Neural progenitor cell (in vitro differentiated cells): ENCODE measurements around the gene TNFRSF6B. TPM values are rescaled to one million over a fixed set of nuclear protein-coding genes. Genes with fewer than 3 reads are reported as not detected.

Experiments
- DNase-seq: peaks from one replicate; pipeline ENCODE4 v3.0.0-alpha.2; 2016; ENCODE audit warnings: low spot score
- H2AFZ ChIP-seq: fragments of 200-600 bp; sonication (generic); replicated peaks from 2 replicates; pipeline ENCODE4 v1.6.1; 2016; ENCODE audit warnings: antibody characterized with exemption
- H3F3A ChIP-seq: fragments of 200-600 bp; sonication (generic); 2 replicates; pipeline ENCODE4 v1.6.1; 2016; ENCODE audit warnings: antibody characterized with exemption, low read depth
- H3K27ac ChIP-seq: fragments of 200-600 bp; sonication (generic); 2 replicates; pipeline ENCODE4 v1.5.1; 2016; ENCODE audit warnings: mild to moderate bottlenecking
- H3K27me3 ChIP-seq: fragments of 200-600 bp; sonication (generic); 2 replicates; pipeline ENCODE4 v1.6.1; 2016; ENCODE audit warnings: mild to moderate bottlenecking, moderate library complexity
- H3K36me3 ChIP-seq: fragments of 200-600 bp; sonication (generic); 2 replicates; pipeline ENCODE4 v1.5.1; 2016
- H3K4me1 ChIP-seq: fragments of 200-600 bp; sonication (generic); 2 replicates; pipeline ENCODE4 v1.6.1; 2016; ENCODE audit warnings: mixed run types
- H3K4me2 ChIP-seq: fragments of 200-600 bp; sonication (generic); 2 replicates; pipeline ENCODE4 v1.6.1; 2016
- H3K4me3 ChIP-seq: fragments of 200-600 bp; sonication (generic); 2 replicates; pipeline ENCODE4 v1.5.1; 2016
- H3K79me2 ChIP-seq: fragments of 200-600 bp; sonication (generic); 2 replicates; pipeline ENCODE4 v1.6.1; 2016; ENCODE audit warnings: low read depth
- H3K9ac ChIP-seq: fragments of 200-600 bp; sonication (generic); 2 replicates; pipeline ENCODE4 v1.6.1; 2016
- H3K9me3 ChIP-seq: fragments of 200-600 bp; sonication (generic); 2 replicates; pipeline ENCODE4 v1.5.1; 2016; ENCODE audit warnings: low read depth
- H4K20me1 ChIP-seq: fragments of 200-600 bp; sonication (generic); 2 replicates; pipeline ENCODE4 v1.6.1; 2016; ENCODE audit warnings: low read depth
- H3K27ac Mint-ChIP-seq: 3 replicates; pipeline ENCODE4 v1.8.0; 2021; ENCODE audit warnings: mixed read lengths
- H3K27me3 Mint-ChIP-seq: 2 replicates; pipeline ENCODE4 v1.8.0; 2022; ENCODE audit warnings: low read depth, mild to moderate bottlenecking, inconsistent platforms, moderate library complexity, mixed read lengths; ENCODE audit not compliant: insufficient read depth
- H3K36me3 Mint-ChIP-seq: 3 replicates; pipeline ENCODE4 v1.8.0; 2021; ENCODE audit warnings: mixed read lengths
- H3K4me1 Mint-ChIP-seq: 3 replicates; pipeline ENCODE4 v1.8.0; 2021; ENCODE audit warnings: mixed read lengths
- H3K4me3 Mint-ChIP-seq: 3 replicates; pipeline ENCODE4 v1.8.0; 2021; ENCODE audit warnings: mild to moderate bottlenecking, moderate library complexity, mixed read lengths
- H3K9me3 Mint-ChIP-seq: 3 replicates; pipeline ENCODE4 v1.8.0; 2020; ENCODE audit warnings: mixed read lengths
- EZH2 ChIP-seq: fragments of 200-600 bp; sonication (generic); IDR thresholded peaks from 2 replicates; pipeline ENCODE4 v1.6.1; 2017; ENCODE audit warnings: antibody characterized with exemption, mild to moderate bottlenecking, moderate library complexity
- EZH2phosphoT487 ChIP-seq: fragments of 200-600 bp; sonication (generic); IDR thresholded peaks from 2 replicates; pipeline ENCODE4 v1.6.1; 2017; ENCODE audit warnings: antibody characterized with exemption
- total RNA-seq: library from RNA; depleted of rRNA; stranded (reverse); fragments of >200 nt; gene quantifications from 2 replicates; pipeline ENCODE4 v1.2.3, GENCODE V29; 2015; ENCODE audit warnings: low replicate concordance
- TF ChIP-seq, protein P1 (sequence below): fragments of 200-600 bp; sonication (generic); IDR thresholded peaks from 2 replicates; pipeline ENCODE4 v1.5.1; 2017; ENCODE audit warnings: antibody characterized with exemption, mild to moderate bottlenecking

TNFRSF6B gene
- total RNA-seq, 1 donor from 2014 or later, result not detected

DNA sequence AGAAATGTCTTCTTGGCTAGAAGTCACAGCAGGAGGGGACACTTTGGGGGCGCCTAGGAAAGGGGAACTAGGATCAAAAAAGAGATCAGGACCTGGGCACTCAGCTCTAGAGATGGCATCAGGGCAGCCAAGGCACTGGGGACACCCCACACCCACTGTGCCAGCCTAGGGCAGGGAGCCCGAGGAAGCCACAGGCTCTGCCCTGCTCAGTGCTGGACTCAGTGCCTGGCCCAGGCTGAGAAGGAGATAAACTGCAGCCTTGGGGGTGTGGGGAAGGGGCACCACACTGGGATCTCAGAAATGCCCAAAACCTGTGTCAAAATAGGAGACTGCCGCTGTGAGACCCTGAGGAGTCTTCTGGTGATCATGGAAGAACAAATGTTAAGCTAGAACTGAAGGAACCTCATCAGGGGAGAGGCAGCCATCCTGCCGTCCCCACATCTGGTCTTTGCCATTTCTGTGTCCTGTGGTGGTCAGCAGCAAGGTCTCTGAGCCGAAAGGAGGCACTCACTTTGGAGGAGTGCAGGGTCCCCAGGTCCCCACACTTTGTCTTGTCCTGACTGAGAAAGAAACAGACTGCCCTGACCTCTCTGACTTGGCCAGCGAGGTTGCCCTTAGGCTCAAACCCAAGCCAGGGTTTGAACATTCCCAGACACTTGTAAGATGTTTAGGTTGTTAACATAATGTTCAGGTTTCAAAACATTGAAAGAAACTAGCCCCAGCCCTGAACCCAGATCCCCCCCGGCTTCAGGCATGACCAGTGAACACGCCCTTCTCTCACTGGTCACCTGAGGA, 9.0 kb downstream of the TNFRSF6B start:
- H3K27ac ChIP-seq, result no peak overlapping the region
- TF ChIP-seq EZH2phosphoT487 (no peak), EZH2 (no peak)
- TF ChIP-seq, protein P1, sequence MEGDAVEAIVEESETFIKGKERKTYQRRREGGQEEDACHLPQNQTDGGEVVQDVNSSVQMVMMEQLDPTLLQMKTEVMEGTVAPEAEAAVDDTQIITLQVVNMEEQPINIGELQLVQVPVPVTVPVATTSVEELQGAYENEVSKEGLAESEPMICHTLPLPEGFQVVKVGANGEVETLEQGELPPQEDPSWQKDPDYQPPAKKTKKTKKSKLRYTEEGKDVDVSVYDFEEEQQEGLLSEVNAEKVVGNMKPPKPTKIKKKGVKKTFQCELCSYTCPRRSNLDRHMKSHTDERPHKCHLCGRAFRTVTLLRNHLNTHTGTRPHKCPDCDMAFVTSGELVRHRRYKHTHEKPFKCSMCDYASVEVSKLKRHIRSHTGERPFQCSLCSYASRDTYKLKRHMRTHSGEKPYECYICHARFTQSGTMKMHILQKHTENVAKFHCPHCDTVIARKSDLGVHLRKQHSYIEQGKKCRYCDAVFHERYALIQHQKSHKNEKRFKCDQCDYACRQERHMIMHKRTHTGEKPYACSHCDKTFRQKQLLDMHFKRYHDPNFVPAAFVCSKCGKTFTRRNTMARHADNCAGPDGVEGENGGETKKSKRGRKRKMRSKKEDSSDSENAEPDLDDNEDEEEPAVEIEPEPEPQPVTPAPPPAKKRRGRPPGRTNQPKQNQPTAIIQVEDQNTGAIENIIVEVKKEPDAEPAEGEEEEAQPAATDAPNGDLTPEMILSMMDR, result no peak
- no peaks in the 10 kb centered on the region for H3K9me3 ChIP-seq
- H3K4me2 ChIP-seq, result no peak overlapping the region
- peaks cover 20% of the 10 kb centered on the region for H3K4me1 Mint-ChIP-seq
- H2AFZ ChIP-seq, result no peak overlapping the region
- H3K79me2 ChIP-seq, result peaks cover 45% of the 10 kb centered on the region
- peaks cover 2% of the 10 kb centered on the region for H3K36me3 ChIP-seq
- H3K27me3 Mint-ChIP-seq, result peaks cover 5% of the 10 kb centered on the region
- H3K9ac ChIP-seq, result no peak overlapping the region
- H3K9me3 Mint-ChIP-seq, result no peaks in the 10 kb centered on the region
- no peak overlapping the region for H3K27ac Mint-ChIP-seq
- no peak overlapping the region for H3K4me3 ChIP-seq
- H3F3A ChIP-seq, result no peaks in the 10 kb centered on the region
- H3K4me1 ChIP-seq, result peaks cover 6% of the 10 kb centered on the region
- H3K27me3 ChIP-seq, result no peaks in the 10 kb centered on the region
- H4K20me1 ChIP-seq, result peaks cover 22% of the 10 kb centered on the region
- DNase-seq, result no peak
- peaks cover 15% of the 10 kb centered on the region for H3K36me3 Mint-ChIP-seq
- peak overlapping the region; percentile 92 for H3K4me3 Mint-ChIP-seq

DNA sequence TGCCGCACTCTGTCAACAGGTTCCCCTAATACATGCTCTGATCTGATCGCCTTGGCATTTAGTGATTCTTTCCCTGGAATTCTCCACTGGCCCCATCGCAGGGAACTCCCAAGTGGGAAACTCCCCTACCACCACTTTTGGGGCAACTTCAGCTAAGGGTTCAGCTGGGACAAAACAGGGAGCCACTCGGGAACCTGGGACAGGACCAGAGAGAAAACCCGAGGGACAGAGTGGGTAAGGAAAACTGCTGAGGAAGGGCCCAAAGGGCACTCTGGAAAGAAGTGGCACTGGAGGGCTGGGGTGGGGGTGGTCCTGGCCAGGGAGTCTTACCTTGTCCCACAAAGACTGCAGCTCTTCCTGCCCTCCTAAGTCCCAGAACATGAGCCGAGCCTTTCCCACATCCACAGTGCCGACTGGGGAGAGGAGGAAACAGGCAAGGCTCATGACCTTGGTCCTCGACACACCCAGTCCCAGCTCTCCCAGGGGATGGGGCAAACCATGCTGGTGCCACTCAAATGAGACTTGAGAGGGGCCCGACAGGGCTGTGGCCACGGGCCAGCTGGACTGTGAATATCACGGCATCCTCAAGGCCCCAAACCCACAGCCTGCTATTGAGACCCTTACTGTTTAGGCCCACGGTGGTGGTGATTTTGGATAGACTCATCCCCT, 9.7 kb downstream of the TNFRSF6B start:
- peaks cover 22% of the 10 kb centered on the region for H3K36me3 Mint-ChIP-seq
- peaks cover 22% of the 10 kb centered on the region for H3K4me1 Mint-ChIP-seq
- Histone ChIP-seq H3K9me3 (no peaks in the 10 kb centered on the region), H3K9ac (no peak overlapping the region), H3K36me3 (peaks cover 5% of the 10 kb centered on the region), H3K4me2 (peak overlapping the region; percentile 100), H3K4me3 (peak overlapping the region; percentile 79), H3K27me3 (no peaks in the 10 kb centered on the region), H3K27ac (no peak overlapping the region), H3F3A (no peaks in the 10 kb centered on the region), H3K79me2 (peaks cover 52% of the 10 kb centered on the region), H4K20me1 (peaks cover 22% of the 10 kb centered on the region), H2AFZ (no peak overlapping the region), H3K4me1 (peaks cover 6% of the 10 kb centered on the region)
- peak overlapping the region; percentile 92 for H3K4me3 Mint-ChIP-seq
- no peak for DNase-seq
- H3K27ac Mint-ChIP-seq, result no peak overlapping the region
- no peaks in the 10 kb centered on the region for H3K9me3 Mint-ChIP-seq
- TF ChIP-seq, protein P1, result no peak
- no peak for TF ChIP-seq EZH2phosphoT487
- TF ChIP-seq EZH2, result no peak
- H3K27me3 Mint-ChIP-seq, result peaks cover 5% of the 10 kb centered on the region

DNA sequence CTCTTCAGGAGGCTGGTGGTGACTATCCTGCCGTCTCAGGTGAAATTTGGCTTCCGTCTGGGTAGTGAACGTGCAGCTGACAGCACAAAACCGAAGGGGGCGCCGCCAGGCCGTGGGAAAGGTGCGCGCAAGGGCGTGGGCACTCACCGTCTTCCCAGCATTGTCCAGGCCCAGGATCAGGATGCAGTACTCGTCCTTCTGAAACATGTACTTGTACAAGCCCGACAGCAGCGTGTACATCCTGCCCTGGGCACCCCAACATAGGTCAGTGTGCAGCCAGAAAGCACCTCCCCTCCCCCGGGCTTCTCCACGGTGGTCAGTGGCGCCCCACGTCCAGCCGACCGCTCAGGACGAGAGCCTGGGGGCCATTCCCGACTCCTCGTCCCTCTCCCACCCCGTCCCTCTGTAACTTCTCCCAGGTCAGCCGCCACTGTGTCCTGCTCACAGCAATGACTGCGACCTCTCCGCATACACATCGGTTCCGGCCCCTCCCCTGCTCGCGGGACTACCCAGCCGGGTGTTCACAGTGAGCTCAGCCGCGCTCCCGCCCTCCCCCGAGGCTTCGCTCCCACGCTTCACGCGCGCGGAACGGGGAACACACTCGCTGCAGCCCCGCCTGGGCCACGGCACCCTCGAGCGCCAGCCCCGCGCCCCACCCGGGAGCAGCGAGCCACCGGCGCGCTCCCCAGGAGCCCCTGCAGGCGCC, 10.6 kb downstream of the TNFRSF6B start:
- Mint-ChIP-seq H3K9me3 (no peaks in the 10 kb centered on the region), H3K4me1 (peaks cover 22% of the 10 kb centered on the region), H3K27ac (peak overlapping the region; percentile 24), H3K4me3 (peak overlapping the region; percentile 92), H3K27me3 (peaks cover 5% of the 10 kb centered on the region), H3K36me3 (peaks cover 30% of the 10 kb centered on the region)
- peaks cover 61% of the 10 kb centered on the region for H3K79me2 ChIP-seq
- TF ChIP-seq, protein P1, result peak; percentile 46
- no peak for TF ChIP-seq EZH2
- peaks cover 22% of the 10 kb centered on the region for H4K20me1 ChIP-seq
- DNase-seq, result peak; percentile 59
- no peaks in the 10 kb centered on the region for H3K9me3 ChIP-seq
- peak overlapping the region; percentile 76 for H3K9ac ChIP-seq
- no peaks in the 10 kb centered on the region for H3K27me3 ChIP-seq
- peaks cover 14% of the 10 kb centered on the region for H3K36me3 ChIP-seq
- H3K4me3 ChIP-seq, result peak overlapping the region; percentile 79
- peaks cover 6% of the 10 kb centered on the region for H3K4me1 ChIP-seq
- peak overlapping the region; percentile 100 for H3K4me2 ChIP-seq
- H2AFZ ChIP-seq, result no peak overlapping the region
- no peak overlapping the region for H3K27ac ChIP-seq
- no peaks in the 10 kb centered on the region for H3F3A ChIP-seq
